GM10266 (cell line): ENCODE results near the gene PGLYRP2.

Experiments
- DNase-seq: peaks from one replicate; pipeline ENCODE4 v3.0.0; 2012; ENCODE audit errors: extremely low spot score
- TF ChIP-seq, protein P1 (sequence below): IDR thresholded peaks from 2 replicates; pipeline ENCODE4 v1.5.1; 2012; ENCODE audit warnings: mild to moderate bottlenecking, low read depth; ENCODE audit not compliant: control insufficient read depth, insufficient read depth; ENCODE audit errors: missing control alignments

PGLYRP2 gene

DNA sequence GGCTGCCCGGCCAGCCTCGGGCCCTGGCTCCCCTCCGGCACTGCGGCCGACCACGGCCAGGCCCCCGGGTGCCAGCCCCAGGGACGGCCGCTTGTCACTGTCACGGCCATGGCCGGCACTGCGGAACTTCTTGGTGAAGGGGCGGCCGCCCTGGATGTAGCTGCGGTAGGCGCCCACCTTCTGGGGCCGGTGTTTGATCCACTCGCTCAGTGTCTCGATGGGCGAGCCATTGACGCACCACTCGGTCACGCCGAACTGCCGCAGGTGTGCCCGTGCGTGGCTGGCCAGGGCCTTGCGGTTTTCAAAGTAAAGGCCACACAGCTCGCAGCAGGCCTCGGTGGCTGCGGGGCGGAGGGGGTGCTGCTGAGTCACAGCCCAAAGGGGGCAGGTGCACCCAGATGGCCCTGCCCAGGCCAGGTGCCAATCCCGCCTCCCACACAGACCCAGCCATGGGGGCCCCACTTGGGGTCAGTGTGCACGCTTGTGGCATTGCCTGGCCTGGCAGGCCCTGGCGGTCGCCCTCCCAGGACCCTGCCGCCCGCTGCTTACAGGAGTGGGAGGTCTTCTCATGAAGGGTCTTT is 54.5 kb downstream of the PGLYRP2 start:
- TF ChIP-seq, protein P1, sequence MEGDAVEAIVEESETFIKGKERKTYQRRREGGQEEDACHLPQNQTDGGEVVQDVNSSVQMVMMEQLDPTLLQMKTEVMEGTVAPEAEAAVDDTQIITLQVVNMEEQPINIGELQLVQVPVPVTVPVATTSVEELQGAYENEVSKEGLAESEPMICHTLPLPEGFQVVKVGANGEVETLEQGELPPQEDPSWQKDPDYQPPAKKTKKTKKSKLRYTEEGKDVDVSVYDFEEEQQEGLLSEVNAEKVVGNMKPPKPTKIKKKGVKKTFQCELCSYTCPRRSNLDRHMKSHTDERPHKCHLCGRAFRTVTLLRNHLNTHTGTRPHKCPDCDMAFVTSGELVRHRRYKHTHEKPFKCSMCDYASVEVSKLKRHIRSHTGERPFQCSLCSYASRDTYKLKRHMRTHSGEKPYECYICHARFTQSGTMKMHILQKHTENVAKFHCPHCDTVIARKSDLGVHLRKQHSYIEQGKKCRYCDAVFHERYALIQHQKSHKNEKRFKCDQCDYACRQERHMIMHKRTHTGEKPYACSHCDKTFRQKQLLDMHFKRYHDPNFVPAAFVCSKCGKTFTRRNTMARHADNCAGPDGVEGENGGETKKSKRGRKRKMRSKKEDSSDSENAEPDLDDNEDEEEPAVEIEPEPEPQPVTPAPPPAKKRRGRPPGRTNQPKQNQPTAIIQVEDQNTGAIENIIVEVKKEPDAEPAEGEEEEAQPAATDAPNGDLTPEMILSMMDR, result no peak
- no peak for DNase-seq

DNA sequence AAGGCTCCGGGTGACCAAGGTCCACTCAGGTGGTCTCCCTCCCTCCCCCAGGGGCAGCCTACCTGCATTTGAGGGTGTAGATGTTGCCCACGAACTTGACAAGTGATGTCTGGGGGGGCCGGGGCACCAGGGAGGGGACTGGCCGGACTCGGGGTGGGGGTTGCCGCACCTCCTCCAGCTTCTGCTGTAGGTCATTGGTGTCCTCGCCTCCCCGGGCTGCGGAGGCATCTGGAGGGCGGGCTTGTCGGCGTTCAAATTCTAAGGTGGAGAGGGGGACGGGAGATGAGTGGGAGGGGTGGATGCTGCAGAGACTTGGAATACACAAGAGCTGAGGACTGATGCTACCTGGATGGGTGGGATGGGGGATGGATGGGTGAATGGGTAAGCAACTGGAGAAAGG is 55.2 kb downstream of the PGLYRP2 start:
- DNase-seq, result no peak
- TF ChIP-seq, protein P1, result no peak

DNA sequence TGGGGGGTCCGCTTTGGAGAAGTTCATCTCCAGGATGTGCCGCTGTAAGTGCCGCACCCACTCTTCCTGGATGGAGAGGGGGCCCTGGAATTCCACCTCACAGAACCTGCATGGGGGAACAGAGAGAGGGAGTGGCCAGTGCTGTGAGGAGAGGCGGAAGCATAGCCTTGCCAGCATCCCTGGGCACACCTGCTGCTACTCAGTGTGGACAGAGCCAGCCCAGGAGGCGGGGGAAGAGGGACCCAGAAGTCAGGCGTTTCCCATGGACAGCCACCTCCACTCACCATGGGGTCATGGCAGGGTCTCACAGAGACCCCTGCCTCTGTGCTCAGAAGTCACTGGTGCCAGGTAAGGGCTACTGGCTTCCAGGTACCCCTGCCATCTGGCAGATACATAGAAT is 56.2 kb downstream of the PGLYRP2 start:
- TF ChIP-seq, protein P1, result no peak
- no peak for DNase-seq

- DNase-seq, result no peak
- TF ChIP-seq, protein P1, result no peak
Measured at GRCh38 chr19:15422296-15423075, 56.8 kb downstream of the PGLYRP2 start.

GRCh38 chr19:15421721-15422260 is 57.5 kb downstream of the PGLYRP2 start:
- DNase-seq, result no peak
- TF ChIP-seq, protein P1, result no peak

- DNase-seq, result no peak
- TF ChIP-seq, protein P1, result no peak
Measured at GRCh38 chr19:15421136-15421695, 58.1 kb downstream of the PGLYRP2 start.
